ENCODE results near the gene FBXL12.
A peak's percentile ranks its signal among the peaks of the same experiment; 100 is the strongest.
"Not testable (repeated sequence)": the region's sequence is repeated elsewhere in the genome, so short reads cannot be mapped to it uniquely, and the experiment has no call there.

Gene FBXL12

DNA sequence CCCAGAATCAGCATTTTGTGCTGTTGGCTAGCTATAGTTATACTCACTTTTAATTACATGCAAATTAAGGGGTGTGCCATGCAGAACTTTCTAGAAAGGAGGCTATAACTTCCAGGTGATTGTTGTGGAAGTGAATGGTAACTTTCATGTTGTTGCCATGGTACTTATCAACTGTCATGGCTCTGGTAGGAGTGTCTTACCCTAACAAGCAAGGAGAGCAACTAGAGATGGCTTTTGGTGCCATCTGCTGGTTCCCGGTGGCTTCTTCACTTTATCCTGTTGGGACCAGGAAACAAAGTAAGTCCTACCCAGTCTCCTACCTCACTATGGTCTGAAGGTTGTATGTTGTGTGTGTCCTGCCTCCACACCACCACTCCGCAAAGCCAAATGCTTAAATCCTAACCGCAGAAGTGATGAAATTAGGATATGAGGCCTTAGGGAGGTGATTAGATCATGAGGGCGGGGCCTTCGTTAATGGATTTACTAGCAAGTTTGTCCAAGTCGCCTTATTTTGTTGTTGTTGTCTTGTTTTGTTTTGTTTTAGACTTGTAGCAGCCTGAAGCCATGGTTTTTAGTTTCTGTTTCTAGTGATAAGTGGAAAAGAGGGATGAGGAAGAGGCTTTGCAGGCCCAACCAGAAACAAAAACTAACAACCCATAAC, 22.6 kb downstream of the FBXL12 start:
- no CpG with 5 or more reads among the region's 6 CpGs for WGBS (ENCODE audit: extremely low coverage, insufficient coverage, low lambda C conversion rate)
- H3K23ac ChIP-seq (ENCODE audit: low read length), result no peak overlapping the region
- H3K18ac ChIP-seq (ENCODE audit: low read length), result no peak overlapping the region
- H2BK120ac ChIP-seq (ENCODE audit: low read depth, low read length), result no peak overlapping the region
- no peak overlapping the region for H4K8ac ChIP-seq (ENCODE audit: low read depth, low read length)
- H3K56ac ChIP-seq (ENCODE audit: low read length), result no peak overlapping the region
- H4K5ac ChIP-seq (ENCODE audit: low read length), result no peak overlapping the region
- peak; percentile 98 for DNase-seq
- H3K4ac ChIP-seq (ENCODE audit: low read depth, low read length), result no peak overlapping the region
- no peak overlapping the region for H3K4me3 ChIP-seq (ENCODE audit: low read length)
- no peak overlapping the region for H2AK5ac ChIP-seq (ENCODE audit: low read length)
- H3K79me1 ChIP-seq (ENCODE audit: low read length), result no peaks in the 10 kb centered on the region
- no peaks in the 10 kb centered on the region for H3K36me3 ChIP-seq (ENCODE audit: control insufficient read depth, insufficient read depth, low read length)
- H3K4me2 ChIP-seq (ENCODE audit: low read length), result no peak overlapping the region
- H3K27ac ChIP-seq (ENCODE audit: low read depth, low read length), result no peak overlapping the region
- no peaks in the 10 kb centered on the region for H3K27me3 ChIP-seq (ENCODE audit: insufficient read depth, low read length, poor library complexity)
- H3K9ac ChIP-seq (ENCODE audit: low read length), result no peak overlapping the region
- no peaks in the 10 kb centered on the region for H3K79me2 ChIP-seq (ENCODE audit: control insufficient read depth, insufficient read depth, low read length)
- H2BK15ac ChIP-seq (replicated peaks; ENCODE audit: low read depth), result no peak overlapping the region
- H3K4me1 ChIP-seq (ENCODE audit: control insufficient read depth, low read depth, low read length), result no peaks in the 10 kb centered on the region
- no peak overlapping the region for H2BK5ac ChIP-seq (ENCODE audit: low read length)

DNA sequence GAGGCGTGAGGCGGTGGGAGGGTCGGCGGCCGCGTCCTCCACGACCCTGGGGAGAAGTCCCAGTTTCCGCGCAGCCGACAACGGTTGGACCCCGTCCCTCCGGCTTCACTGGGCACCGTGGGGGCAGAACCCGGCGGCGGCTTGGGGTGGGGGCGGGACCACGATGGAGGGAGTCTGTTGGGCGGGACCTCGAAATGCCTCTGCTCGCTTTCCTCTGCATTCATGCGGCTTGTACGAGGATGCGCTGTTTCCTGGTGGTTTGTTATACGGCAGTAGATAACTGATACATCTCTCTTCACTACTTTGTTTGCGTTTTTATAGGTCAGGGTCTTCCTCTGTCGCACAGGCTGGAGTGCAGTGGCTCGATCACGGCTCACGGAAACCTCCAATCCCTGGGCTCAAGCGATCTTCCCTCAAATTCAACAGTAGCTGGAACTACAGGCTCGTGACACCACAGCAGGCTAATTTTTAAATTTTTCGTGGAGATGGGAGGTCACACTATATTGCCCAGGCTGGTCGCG, 25.7 kb downstream of the FBXL12 start:
- DNase-seq, result peak; percentile 72
- Histone ChIP-seq H2BK120ac (ENCODE audit: low read depth, low read length) (peak overlapping the region; percentile 89), H3K4me2 (ENCODE audit: low read length) (peak overlapping the region; percentile 80), H2AK5ac (ENCODE audit: low read length) (no peak overlapping the region), H3K36me3 (ENCODE audit: control insufficient read depth, insufficient read depth, low read length) (no peaks in the 10 kb centered on the region), H3K56ac (ENCODE audit: low read length) (peak overlapping the region; percentile 95), H3K9ac (ENCODE audit: low read length) (peak overlapping the region; percentile 85), H3K4me3 (ENCODE audit: low read length) (peak overlapping the region; percentile 66), H2BK15ac (replicated peaks; ENCODE audit: low read depth) (no peak overlapping the region), H3K4ac (ENCODE audit: low read depth, low read length) (peak overlapping the region; percentile 98), H4K8ac (ENCODE audit: low read depth, low read length) (no peak overlapping the region), H4K5ac (ENCODE audit: low read length) (no peak overlapping the region), H3K79me1 (ENCODE audit: low read length) (no peaks in the 10 kb centered on the region), H2BK5ac (ENCODE audit: low read length) (peak overlapping the region; percentile 67), H3K4me1 (ENCODE audit: control insufficient read depth, low read depth, low read length) (peaks cover 1% of the 10 kb centered on the region), H3K23ac (ENCODE audit: low read length) (peak overlapping the region; percentile 94), H3K18ac (ENCODE audit: low read length) (peak overlapping the region; percentile 97), H3K27ac (ENCODE audit: low read depth, low read length) (peak overlapping the region; percentile 87), H3K79me2 (ENCODE audit: control insufficient read depth, insufficient read depth, low read length) (no peaks in the 10 kb centered on the region), H3K27me3 (ENCODE audit: insufficient read depth, low read length, poor library complexity) (no peaks in the 10 kb centered on the region)
- no CpG with 5 or more reads among the region's 36 CpGs for WGBS (ENCODE audit: extremely low coverage, insufficient coverage, low lambda C conversion rate)

DNA sequence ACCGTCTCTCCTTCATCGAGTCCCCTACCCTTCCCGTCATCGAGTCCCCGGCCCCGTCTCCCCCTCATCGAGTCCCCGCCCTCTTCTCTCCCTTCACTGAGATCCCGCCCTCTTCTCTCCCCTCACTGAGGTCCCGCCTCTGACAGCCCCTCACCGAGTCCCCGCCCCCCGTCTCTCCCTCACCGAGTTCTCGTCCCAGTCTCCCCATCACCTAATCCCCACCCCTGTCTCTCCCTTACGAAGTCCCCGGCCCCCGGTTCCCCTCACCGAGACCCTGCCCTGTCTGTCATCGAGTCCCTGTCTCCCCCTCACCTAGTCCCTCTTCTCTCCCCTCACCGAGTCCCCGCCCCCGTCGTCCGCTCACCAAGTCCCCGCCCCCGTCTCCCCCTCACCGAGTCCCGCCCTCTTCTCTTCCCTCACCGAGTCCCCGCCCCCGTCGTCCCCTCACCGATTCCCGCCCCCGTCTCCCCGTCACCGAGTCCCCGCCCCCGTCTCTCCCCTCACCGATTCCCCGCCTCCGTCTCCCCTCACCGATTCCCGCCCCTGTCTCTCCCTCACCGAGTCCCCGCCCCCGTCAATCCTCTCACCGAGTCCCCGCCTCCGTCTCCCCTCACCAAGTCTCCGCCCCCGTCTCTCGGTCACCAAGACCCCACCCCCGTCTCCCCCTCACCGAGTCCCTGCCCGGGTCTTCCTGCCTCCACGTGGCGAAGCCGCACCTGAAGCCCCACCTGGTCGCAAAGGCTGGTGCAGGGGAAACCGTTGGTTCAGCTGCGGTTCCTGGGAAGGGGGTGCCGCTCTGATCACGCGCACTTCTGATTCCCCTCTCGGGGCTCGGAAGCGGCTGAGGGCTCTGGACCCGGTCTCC, 26.4 kb downstream of the FBXL12 start:
- H4K8ac ChIP-seq (ENCODE audit: low read depth, low read length), result no peak overlapping the region
- no peaks in the 10 kb centered on the region for H3K36me3 ChIP-seq (ENCODE audit: control insufficient read depth, insufficient read depth, low read length)
- peak overlapping the region; percentile 87 for H3K27ac ChIP-seq (ENCODE audit: low read depth, low read length)
- H3K4ac ChIP-seq (ENCODE audit: low read depth, low read length), result peak overlapping the region; percentile 98
- H3K9ac ChIP-seq (ENCODE audit: low read length), result peak overlapping the region; percentile 85
- H2BK5ac ChIP-seq (ENCODE audit: low read length), result peak overlapping the region; percentile 67
- no peaks in the 10 kb centered on the region for H3K27me3 ChIP-seq (ENCODE audit: insufficient read depth, low read length, poor library complexity)
- peak overlapping the region; percentile 94 for H3K23ac ChIP-seq (ENCODE audit: low read length)
- no CpG with 5 or more reads among the region's 70 CpGs for WGBS (ENCODE audit: extremely low coverage, insufficient coverage, low lambda C conversion rate)
- DNase-seq, result peak; percentile 98
- H3K4me3 ChIP-seq (ENCODE audit: low read length), result peak overlapping the region; percentile 68
- no peak overlapping the region for H2BK15ac ChIP-seq (replicated peaks; ENCODE audit: low read depth)
- peak overlapping the region; percentile 89 for H2BK120ac ChIP-seq (ENCODE audit: low read depth, low read length)
- no peak overlapping the region for H4K5ac ChIP-seq (ENCODE audit: low read length)
- H3K4me1 ChIP-seq (ENCODE audit: control insufficient read depth, low read depth, low read length), result peaks cover 1% of the 10 kb centered on the region
- H3K79me1 ChIP-seq (ENCODE audit: low read length), result no peaks in the 10 kb centered on the region
- no peaks in the 10 kb centered on the region for H3K79me2 ChIP-seq (ENCODE audit: control insufficient read depth, insufficient read depth, low read length)
- peak overlapping the region; percentile 95 for H3K56ac ChIP-seq (ENCODE audit: low read length)
- H3K18ac ChIP-seq (ENCODE audit: low read length), result peak overlapping the region; percentile 97
- H2AK5ac ChIP-seq (ENCODE audit: low read length), result no peak overlapping the region
- peak overlapping the region; percentile 80 for H3K4me2 ChIP-seq (ENCODE audit: low read length)

DNA sequence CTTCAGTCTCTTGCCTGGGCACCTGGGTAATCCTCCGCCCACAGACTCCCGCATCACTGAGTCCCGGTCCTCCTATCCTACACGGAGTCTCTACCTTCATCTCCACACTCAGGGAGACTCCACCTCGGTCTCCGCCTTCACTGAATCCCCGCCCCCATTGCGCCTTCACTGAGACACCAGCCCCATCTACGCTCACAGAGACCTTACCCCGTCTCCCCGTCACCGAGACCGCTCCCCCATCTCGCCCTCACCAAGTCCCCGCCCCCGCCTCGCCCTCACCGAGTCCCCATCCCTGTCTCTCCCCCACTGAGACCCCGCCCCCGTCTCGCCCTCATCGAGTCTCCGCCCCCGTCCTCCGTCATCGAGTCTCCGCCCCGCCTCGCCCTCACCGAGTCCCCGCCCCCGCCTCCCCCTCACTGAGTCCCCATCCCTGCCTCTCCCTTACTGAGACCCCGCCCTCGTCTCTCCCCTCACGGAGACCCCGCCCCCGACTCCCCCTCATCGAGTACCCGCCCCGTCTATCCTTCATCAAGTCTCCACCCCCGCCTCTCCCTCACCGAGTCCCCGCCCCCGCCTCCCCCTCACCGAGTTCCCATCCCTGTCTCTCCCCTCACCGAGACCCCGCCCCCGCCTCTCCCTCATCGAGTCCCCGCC, 27.2 kb downstream of the FBXL12 start:
- Histone ChIP-seq H3K27me3 (ENCODE audit: insufficient read depth, low read length, poor library complexity) (no peaks in the 10 kb centered on the region), H3K79me2 (ENCODE audit: control insufficient read depth, insufficient read depth, low read length) (no peaks in the 10 kb centered on the region), H2BK5ac (ENCODE audit: low read length) (no peak overlapping the region), H4K8ac (ENCODE audit: low read depth, low read length) (no peak overlapping the region), H3K56ac (ENCODE audit: low read length) (peak overlapping the region; percentile 92), H2BK120ac (ENCODE audit: low read depth, low read length) (no peak overlapping the region), H3K4me3 (ENCODE audit: low read length) (peak overlapping the region; percentile 68), H2AK5ac (ENCODE audit: low read length) (no peak overlapping the region), H3K4me1 (ENCODE audit: control insufficient read depth, low read depth, low read length) (peaks cover 1% of the 10 kb centered on the region), H2BK15ac (replicated peaks; ENCODE audit: low read depth) (no peak overlapping the region), H4K5ac (ENCODE audit: low read length) (no peak overlapping the region), H3K4ac (ENCODE audit: low read depth, low read length) (no peak overlapping the region), H3K4me2 (ENCODE audit: low read length) (no peak overlapping the region), H3K18ac (ENCODE audit: low read length) (peak overlapping the region; percentile 90), H3K9ac (ENCODE audit: low read length) (peak overlapping the region; percentile 72), H3K79me1 (ENCODE audit: low read length) (no peaks in the 10 kb centered on the region), H3K36me3 (ENCODE audit: control insufficient read depth, insufficient read depth, low read length) (no peaks in the 10 kb centered on the region), H3K27ac (ENCODE audit: low read depth, low read length) (peak overlapping the region; percentile 55), H3K23ac (ENCODE audit: low read length) (no peak overlapping the region)
- peak; percentile 98 for DNase-seq
- no CpG with 5 or more reads among the region's 50 CpGs for WGBS (ENCODE audit: extremely low coverage, insufficient coverage, low lambda C conversion rate)

DNA sequence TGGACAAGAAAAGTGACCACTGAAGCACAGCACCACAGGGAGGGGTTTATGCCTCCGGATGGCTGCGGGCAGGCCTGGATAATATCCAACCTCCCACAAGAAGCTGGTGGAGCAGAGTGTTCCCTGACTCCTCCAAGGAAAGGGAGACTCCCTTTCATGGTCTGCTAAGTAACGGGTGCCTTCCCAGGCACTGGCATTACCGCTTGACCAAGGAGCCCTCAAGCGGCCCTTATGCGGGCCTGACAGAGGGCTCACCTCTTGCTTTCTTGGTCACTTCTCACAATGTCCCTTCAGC, 27.9 kb downstream of the FBXL12 start:
- not testable (repeated sequence) for H3K23ac ChIP-seq (ENCODE audit: low read length); H2AK5ac ChIP-seq (ENCODE audit: low read length); H3K79me2 ChIP-seq (ENCODE audit: control insufficient read depth, insufficient read depth, low read length); H3K4me2 ChIP-seq (ENCODE audit: low read length); H2BK120ac ChIP-seq (ENCODE audit: low read depth, low read length); H3K56ac ChIP-seq (ENCODE audit: low read length); H3K9ac ChIP-seq (ENCODE audit: low read length); H3K18ac ChIP-seq (ENCODE audit: low read length); H3K27me3 ChIP-seq (ENCODE audit: insufficient read depth, low read length, poor library complexity); H3K79me1 ChIP-seq (ENCODE audit: low read length); H3K27ac ChIP-seq (ENCODE audit: low read depth, low read length); H4K5ac ChIP-seq (ENCODE audit: low read length); H3K4me3 ChIP-seq (ENCODE audit: low read length); H3K4me1 ChIP-seq (ENCODE audit: control insufficient read depth, low read depth, low read length); H3K4ac ChIP-seq (ENCODE audit: low read depth, low read length); H4K8ac ChIP-seq (ENCODE audit: low read depth, low read length); DNase-seq; H3K36me3 ChIP-seq (ENCODE audit: control insufficient read depth, insufficient read depth, low read length); H2BK15ac ChIP-seq (replicated peaks; ENCODE audit: low read depth); H2BK5ac ChIP-seq (ENCODE audit: low read length)
- no CpG with 5 or more reads among the region's 6 CpGs for WGBS (ENCODE audit: extremely low coverage, insufficient coverage, low lambda C conversion rate)
